Colonic mucosa (tissue), 4 donors: ENCODE results near the gene DUSP6. TPM values are rescaled to one million over a fixed set of nuclear protein-coding genes. Genes with fewer than 3 reads are reported as not detected.
A peak's percentile ranks its signal among the peaks of the same experiment; 100 is the strongest.

Experiments
- DNase-seq: peaks from one replicate; pipeline ENCODE4 v3.0.0-alpha.2; 2020
- H3K27ac ChIP-seq: fragments of 200-600 bp; one replicate; pipeline ENCODE4 v1.8.0; 2021
- H3K27me3 ChIP-seq: fragments of 200-600 bp; one replicate; pipeline ENCODE4 v1.8.0; 2021
- H3K36me3 ChIP-seq: fragments of 200-600 bp; one replicate; pipeline ENCODE4 v1.8.0; 2021
- H3K4me1 ChIP-seq: fragments of 200-600 bp; one replicate; pipeline ENCODE4 v1.8.0; 2021; ENCODE audit warnings: mild to moderate bottlenecking
- H3K4me3 ChIP-seq: fragments of 200-600 bp; one replicate; pipeline ENCODE4 v1.8.0; 2021
- H3K9ac ChIP-seq, 2 donors: one replicate each; pipeline ENCODE4 v1.7.0; 2013; ENCODE audit warnings: control low read depth in 2 of 2, low read depth in 2 of 2, low read length in 2 of 2
- H3K9me3 ChIP-seq: fragments of 200-600 bp; one replicate; pipeline ENCODE4 v1.8.0; 2021
- CTCF ChIP-seq: fragments of 200-600 bp; IDR thresholded peaks from one replicate; pipeline ENCODE4 v1.8.0; 2022; ENCODE audit warnings: antibody characterized with exemption, mild to moderate bottlenecking
- intact Hi-C: fragments of 100-400 bp; cut with DNase I; formaldehyde crosslinking; loops from one replicate; pipeline ENCODE4 v1.14.1; 2022
- total RNA-seq, 2 donors: library from RNA; stranded (reverse); fragmentation: NEBNext Ultra II Directional in 1 of 2; extraction: Animal tissue kit (Norgen Biotek cat#: 25700) in 1 of 2; gene quantifications; one replicate each; pipeline ENCODE4 v1.2.1, GENCODE V29; 2021
- donor health status: healthy.
- donor health status: DM: no; HTN: no; CAD: no.
- donor health status: DM: no; HTN: no; CAD: no.

DUSP6 gene
- total RNA-seq, 2 donors from 2014 or later, result 53.8 to 97.6 TPM

DNA sequence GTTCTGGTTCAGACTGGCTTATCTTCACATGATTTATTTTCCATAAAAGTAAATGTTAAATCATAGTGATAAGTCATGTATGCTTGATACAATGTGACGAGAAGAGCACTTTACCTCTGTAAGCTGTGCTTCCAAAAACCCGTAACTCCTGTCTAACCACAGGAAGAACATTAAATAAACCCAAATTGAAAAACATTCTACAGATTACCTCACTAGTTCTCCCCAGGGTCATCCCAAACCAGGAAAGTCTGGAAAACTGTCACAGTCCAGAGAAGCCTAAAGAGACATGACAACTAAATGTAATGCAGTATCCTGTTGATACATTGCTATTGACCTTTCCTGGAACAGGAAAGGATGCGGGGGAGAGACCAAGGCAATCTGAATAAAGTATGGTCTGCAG, 32.5 kb upstream of the DUSP6 start:
- no peak for DNase-seq
- Histone ChIP-seq H3K27me3 (no peaks in the 10 kb centered on the region), H3K4me1 (peaks cover 26% of the 10 kb centered on the region), H3K36me3 (no peaks in the 10 kb centered on the region), H3K27ac (peak overlapping the region; percentile 70), H3K9me3 (no peaks in the 10 kb centered on the region), H3K4me3 (no peak overlapping the region), H3K9ac (peak overlapping the region in 1 of 2 donors; percentile 67)
- no peak for TF ChIP-seq CTCF
- intact Hi-C loops, result no loop called here

DNA sequence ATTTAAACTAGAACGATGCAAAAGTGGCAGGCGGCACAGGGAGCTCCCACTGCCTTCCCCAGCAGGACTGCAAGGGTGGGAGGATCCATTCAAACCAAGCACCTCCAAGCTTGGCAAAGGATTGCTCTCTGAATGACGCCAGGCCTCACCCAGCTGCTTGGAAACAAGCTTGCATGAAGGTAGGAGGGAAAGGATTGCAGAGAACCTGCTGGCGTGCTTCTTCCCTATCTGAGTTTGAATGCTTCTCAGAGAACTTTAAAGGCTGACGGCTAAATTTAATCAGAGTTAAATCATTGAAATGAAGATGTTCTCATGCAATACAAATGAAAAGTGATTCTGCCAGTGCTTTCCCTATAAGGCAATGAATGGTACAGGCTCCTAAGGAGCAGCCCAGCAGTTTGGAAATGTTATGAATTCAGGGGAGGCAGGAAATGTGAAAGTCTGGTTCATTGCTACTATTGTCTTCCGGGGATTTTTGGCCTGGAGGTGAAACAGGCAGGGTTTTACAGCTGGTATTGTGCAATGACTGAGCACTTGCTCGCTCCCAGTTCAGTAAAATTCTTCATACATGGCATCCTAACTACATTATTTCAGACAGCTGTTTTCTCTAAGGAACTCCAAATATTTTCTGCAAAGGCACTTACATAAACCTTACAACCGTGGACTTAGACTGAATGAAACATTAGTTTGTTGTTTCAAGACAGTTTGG, 31.9 kb upstream of the DUSP6 start:
- H3K4me3 ChIP-seq, result no peak overlapping the region
- no peak for TF ChIP-seq CTCF

GRCh38 chr12:89383235-89384049, 31.1 kb upstream of the DUSP6 start:
- Histone ChIP-seq H3K36me3 (no peaks in the 10 kb centered on the region), H3K4me3 (no peak overlapping the region), H3K9me3 (no peaks in the 10 kb centered on the region), H3K4me1 (peaks cover 22% of the 10 kb centered on the region), H3K27ac (peak overlapping the region; percentile 70), H3K27me3 (no peaks in the 10 kb centered on the region), H3K9ac (peak overlapping the region in 1 of 2 donors; percentile 67)
- no peak for TF ChIP-seq CTCF
- intact Hi-C loops, result no loop called here
- DNase-seq, result peak; percentile 41

More for the DNA sequence above, 31.9 kb upstream of the DUSP6 start:
- Histone ChIP-seq H3K27me3 (no peaks in the 10 kb centered on the region), H3K4me1 (peaks cover 22% of the 10 kb centered on the region), H3K27ac (peak overlapping the region; percentile 70), H3K9me3 (no peaks in the 10 kb centered on the region), H3K36me3 (no peaks in the 10 kb centered on the region), H3K9ac (peak overlapping the region in 1 of 2 donors; percentile 67)
- intact Hi-C loops, result no loop called here
- peak; percentile 73 for DNase-seq

GRCh38 chr12:89382328-89382727, 30.0 kb upstream of the DUSP6 start:
- Histone ChIP-seq H3K36me3 (no peaks in the 10 kb centered on the region), H3K4me1 (peaks cover 22% of the 10 kb centered on the region), H3K27ac (no peak overlapping the region), H3K27me3 (no peaks in the 10 kb centered on the region), H3K9ac (no peak overlapping the region), H3K4me3 (no peak overlapping the region), H3K9me3 (no peaks in the 10 kb centered on the region)
- intact Hi-C loops, result no loop called here
- TF ChIP-seq CTCF, result no peak
- DNase-seq, result no peak

- no peak for DNase-seq
- H3K9ac ChIP-seq, result peak overlapping the region in 1 of 2 donors; percentile 54
- H3K27me3 ChIP-seq, result no peaks in the 10 kb centered on the region
- H3K36me3 ChIP-seq, result no peaks in the 10 kb centered on the region
- TF ChIP-seq CTCF, result no peak
- intact Hi-C loops, result no loop called here
- H3K27ac ChIP-seq, result peak overlapping the region; percentile 79
- peaks cover 14% of the 10 kb centered on the region for H3K4me1 ChIP-seq
- H3K4me3 ChIP-seq, result no peak overlapping the region
- H3K9me3 ChIP-seq, result no peaks in the 10 kb centered on the region
Measured at GRCh38 chr12:89379839-89380467, 27.7 kb upstream of the DUSP6 start.
